IPS-NIHi7 (cell line): ENCODE data around the gene KMT2E.

ENCODE experiments used
- DNase-seq: peaks from one replicate; pipeline ENCODE4 v3.0.0; 2012; ENCODE audit warnings: mixed read lengths; ENCODE audit errors: extremely low spot score

KMT2E gene

GRCh38 chr7:105007298-105007697 lies 6.7 kb upstream of the KMT2E start:
- no peak for DNase-seq

DNA sequence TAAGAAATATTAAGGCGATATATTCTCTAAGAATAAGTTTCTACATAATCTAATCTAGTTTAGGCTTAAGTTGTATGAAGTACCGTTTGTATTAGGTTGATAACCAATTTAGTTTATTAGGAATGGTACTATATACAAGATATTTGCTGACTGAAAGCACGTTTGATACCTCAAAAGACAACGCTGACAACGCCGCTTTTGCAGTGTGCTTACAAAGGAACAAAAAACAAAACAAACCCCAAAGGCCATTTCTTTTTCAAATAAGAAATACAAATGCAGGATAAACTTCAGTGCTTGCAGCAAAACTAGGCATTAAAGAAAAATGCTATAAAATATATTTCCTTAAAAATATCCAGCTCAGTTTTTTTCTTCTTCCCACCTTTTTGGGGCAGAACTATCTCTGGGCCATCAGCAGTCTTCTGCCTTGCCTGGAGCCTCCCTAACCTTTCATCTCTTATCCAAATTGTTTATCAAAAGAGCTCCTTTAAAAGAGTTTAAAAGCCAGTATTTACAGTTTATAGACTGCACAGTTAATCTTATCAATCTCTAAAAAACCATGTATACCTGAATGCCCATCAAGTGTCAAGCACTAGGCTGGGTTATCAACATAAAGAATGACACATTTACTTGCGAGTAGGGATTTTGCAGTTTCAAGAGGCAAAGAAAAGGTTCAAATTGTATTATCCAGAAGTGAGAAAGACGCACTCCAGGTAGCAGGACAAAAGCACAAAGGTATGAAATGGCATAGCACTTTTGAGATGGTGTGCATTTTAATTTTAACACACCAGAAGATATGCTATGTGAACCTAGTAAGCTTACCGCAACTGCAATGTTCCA lies 4.1 kb upstream of the KMT2E start:
- DNase-seq = no peak

GRCh38 chr7:105010504-105011130 lies 3.4 kb upstream of the KMT2E start:
- DNase-seq = no peak

- no peak for DNase-seq
Measured at GRCh38 chr7:105011141-105011830, 2.7 kb upstream of the KMT2E start.

DNA sequence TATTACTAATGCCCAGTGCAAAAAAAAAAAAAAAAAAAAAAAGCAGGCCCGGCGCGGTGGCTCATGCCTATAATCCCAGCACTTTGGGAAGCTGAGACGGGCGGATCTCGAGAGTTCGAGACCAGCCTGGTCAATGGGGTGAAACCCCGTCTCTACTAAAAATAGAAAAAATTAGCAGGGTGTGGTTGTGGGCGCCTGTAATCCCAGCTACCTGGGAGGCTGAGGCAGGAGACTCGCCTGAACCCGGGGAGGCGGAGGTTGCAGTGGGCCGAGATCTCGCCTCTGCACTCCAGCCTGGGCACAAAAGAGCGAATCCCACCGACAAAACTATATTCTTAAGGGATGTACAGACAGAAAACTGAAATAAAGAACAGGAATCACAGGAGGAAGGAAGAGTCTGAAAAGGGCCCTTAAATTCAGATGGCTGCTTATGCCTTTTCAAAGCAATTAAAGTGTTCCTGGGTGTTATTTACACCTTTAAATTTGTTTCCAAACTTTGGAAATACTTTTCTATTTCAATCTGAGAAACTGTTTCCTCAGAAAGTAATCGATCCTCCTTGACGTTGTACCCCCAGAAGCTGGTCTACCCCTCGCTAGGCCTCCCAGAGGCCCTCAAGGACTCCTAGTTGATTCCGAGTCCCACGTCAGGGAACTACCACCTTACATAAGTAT lies 2.0 kb upstream of the KMT2E start:
- DNase-seq = no peak

- peak; percentile 99 for DNase-seq
Measured at GRCh38 chr7:105012503-105013220, 1.3 kb upstream of the KMT2E start.

DNA sequence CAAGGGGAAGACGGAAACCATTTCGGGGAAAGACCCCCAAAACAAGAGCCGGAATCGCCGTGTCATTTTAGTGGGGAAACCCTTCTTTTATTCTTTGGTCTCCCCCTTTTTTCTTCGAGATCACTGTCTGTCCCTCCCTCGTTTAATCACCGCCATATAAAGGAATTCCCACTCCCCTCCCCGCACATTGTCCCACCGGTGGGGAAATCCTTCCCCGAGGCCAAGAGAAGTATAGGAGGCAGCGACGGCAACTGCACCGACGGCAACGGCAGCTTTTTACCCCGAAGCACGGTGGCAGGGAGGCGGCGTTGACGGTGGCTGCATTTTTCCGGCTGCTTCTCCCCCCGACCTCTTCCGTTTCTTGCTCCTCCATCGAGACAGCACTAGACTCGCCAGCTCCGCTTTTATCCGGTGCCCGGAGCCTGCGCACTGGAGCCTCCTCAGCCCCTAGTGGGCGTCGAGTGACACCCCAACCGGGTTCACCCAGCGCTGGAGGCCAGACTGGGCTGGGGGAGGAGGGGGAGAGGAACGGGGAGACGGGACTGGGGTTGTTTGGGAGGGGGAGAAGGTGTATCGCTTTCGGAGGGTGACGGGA lies 687 bp upstream of the KMT2E start:
- DNase-seq = peak; percentile 84

DNA sequence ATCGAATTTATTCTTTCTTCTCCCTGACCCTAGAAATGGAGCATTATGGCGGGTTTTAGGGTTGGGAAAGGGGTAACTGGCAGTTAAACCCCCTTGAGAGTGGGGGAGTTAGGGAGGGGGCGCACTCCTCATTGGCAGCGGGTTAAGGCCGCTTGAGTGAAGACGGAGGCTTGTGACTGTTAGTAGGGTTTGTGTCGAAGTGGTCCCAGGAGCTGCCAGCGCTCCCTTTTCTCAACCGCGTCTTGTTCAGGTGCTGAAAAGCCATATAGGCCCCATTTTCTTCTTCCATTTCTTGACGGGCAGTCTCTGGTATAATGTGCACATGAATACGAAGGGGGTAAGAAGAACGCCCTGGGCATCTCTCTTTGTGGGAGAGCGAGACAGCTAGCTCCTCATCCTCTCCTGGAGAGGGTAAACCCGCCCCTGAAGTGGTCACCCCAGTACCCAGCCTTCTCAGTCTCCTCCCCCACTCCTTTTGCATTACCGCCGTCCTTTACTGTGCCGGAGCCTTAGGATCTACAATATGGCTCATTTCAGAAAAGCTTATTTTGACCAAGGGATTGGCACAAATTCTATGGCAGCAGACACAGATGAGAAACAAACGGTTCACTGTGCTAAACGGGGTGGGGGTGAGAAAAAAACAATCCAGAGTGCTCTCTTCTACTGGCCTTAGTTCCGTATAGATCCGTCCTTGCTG lies 836 bp downstream of the KMT2E start:
- DNase-seq = peak; percentile 35

DNA sequence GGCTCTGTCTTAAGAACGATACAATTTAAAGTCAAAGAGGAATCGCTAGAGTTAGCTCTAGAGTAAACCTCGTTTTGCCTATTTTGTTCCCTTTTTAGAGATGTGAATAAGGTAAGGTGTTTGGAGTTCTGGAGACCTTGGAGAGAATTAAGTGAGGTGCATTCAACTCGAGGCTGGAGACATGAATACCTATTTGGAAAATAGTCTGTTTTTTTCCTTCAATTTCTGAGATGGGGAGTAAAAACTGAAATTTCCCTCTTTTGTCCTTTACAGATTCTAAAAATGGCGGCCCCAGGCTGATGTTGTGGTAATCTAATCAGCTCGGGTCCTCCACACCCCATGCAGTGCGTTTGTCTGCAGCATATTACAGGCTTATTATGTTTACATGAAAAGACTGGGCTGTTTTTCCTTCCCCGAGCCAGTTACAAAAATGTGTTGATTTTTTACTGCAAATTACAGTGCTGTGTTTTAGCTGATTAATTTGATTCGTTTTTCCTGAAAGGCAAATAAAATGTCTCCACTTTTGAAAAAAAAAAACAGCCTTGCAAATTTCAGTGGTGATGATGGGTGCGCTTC lies 1.5 kb downstream of the KMT2E start:
- DNase-seq = peak; percentile 28

- no peak for DNase-seq
Measured at GRCh38 chr7:105016068-105016708, 2.2 kb downstream of the KMT2E start.

DNA sequence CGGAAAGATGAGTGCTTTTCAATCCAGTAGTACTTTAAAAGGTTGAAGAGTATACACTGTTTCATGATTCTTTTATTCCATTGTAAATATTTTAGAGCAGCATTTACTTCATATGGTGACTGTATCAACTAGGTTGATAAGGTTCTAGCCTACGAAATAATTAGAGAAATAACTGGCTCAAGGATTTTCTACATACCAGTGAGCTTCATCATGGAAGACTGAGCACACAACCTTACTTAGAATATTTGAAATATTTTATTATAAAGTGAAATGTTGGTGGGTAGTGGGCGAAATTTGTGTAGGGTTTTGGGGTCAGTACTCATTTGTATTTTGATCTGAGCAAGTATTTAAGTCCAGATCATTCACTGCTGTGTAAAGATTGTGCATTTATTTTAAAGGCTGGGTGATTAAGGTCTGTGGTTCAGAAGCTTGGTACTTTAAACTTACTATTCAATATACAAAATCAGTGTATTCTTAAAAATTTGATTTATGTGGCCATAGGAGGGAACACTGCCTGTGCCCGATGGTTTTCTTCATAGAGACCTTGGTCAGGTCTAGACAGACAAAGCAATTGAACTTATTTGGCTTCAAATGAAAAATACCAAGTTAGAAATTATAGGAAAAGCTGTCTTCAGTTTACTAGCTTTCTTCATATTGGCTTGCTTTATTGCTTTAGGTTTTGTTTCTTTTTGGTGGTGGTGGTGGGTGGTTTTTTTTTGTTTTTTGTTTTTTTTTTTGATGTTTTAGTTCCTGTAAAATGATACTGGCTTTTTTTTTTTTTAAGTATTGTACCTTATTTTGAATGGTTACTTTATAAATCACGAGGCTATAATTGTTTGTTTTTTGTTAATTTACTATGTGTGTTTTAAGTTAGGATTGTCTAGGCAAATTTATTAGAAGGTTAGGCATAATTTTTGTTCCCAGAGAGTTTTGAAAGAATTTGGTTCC lies 3.0 kb downstream of the KMT2E start:
- DNase-seq = no peak

DNA sequence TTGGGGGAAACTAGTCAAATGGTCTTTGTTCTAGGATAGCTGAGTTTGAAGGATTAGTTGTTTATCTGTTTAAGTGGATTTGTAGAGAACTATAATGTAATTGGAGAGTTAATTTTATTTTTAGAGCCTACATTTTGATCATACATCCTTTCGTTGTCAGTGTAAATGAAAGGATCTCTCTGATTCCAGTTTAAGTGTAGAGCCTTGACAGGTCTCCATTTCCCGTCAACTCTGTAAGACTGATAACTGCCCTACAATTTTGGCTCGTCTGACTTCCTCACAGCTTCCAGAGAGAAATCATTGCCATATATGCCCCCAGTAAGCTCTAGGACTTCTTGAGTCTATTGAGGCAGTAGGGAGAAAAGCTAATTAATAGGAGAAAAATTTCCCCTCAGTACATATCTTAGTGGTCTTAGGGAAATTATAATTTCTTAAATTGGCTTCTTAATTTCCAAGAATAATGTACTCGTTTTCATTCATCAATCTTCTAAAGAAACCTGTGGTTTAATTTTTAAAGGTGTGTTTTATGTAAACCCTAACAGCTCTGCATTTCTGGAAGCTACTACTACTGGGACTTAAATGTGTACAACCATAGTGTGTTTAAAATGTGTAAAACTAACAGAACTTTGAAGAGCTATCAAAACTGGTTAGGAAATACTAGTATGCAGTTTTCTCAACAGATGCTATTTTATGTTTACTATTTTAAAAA lies 3.8 kb downstream of the KMT2E start:
- no peak for DNase-seq

DNA sequence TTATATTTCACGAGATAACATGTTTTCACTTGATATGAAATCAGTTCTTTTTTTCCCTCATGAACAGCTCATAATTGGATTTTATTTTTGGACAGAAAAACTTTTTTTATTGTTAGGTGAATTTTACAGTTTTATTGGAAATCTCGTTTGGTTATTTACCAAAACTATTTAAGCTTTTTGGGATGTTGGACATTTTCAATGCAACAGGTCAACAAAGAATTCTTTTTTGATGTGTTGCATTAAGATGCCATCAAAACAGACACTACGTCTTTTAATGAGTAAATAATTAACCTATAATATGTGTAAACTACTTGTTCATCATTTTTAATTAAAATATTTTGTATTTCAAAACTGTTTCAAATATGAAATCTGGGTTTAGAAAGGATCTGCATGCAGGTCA lies 5.3 kb downstream of the KMT2E start:
- DNase-seq = no peak

DNA sequence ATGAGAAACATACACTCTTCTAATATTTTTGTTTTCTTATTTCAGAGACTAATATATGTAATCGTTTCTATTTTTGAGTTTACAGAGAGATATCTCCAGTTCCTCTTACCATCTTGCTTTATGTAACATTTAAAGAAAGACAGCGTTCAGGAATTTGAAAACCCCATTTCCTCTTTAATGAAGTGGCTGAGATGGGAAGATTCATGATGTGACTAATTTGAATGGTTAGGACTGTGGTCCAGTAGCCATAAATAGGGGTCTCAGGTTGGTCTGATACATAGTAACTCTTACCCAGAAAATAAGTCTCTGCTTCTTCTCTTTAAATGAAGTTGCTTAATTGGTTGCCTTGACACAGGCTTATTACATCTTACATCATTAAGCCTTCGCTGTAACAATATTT lies 6.9 kb downstream of the KMT2E start:
- no peak for DNase-seq

GRCh38 chr7:105021352-105021751 lies 7.3 kb downstream of the KMT2E start:
- no peak for DNase-seq

GRCh38 chr7:105021967-105022366 lies 8.0 kb downstream of the KMT2E start:
- DNase-seq = no peak

DNA sequence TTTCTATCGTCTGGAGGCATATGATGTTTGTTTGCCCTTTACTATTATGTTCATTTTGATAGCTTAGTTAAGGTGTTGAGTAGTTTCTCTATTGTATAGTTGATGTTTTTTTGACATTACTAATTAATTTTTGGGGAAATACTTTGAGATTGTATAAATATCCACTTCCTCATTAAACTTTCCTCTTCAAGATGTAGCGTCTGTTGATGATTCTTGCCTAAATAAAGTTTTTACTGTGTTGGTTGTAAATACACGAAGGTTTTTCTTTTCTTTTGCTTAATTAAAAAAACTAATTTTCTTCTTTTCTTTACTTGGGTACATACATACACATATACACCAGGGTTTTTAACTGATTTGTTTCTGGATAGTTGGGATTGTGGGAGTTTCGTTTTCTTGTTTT lies 8.5 kb downstream of the KMT2E start:
- no peak for DNase-seq

DNA sequence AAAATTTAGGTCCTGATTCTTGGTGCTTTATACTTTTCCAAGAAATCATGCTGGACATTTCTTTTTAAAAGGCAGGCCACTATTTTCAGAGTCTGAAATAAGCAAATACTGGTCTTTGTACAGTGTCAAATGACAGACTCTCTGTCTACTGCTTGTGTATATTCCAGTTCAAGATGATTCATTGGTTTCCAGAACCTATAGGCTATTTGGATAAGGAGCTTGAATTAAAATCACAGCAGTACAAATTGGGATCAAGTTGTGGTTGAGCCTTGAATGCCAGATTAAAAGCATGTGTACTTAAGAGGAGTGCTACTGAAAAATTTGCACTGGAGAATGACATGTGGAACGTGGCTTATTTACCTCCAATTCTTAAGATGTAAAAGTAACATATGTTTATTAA lies 10.7 kb downstream of the KMT2E start:
- DNase-seq = no peak
